ENCODE data around the gene TSPAN17.
A peak's percentile ranks its signal among the peaks of the same experiment; 100 is the strongest.

TSPAN17 gene

DNA sequence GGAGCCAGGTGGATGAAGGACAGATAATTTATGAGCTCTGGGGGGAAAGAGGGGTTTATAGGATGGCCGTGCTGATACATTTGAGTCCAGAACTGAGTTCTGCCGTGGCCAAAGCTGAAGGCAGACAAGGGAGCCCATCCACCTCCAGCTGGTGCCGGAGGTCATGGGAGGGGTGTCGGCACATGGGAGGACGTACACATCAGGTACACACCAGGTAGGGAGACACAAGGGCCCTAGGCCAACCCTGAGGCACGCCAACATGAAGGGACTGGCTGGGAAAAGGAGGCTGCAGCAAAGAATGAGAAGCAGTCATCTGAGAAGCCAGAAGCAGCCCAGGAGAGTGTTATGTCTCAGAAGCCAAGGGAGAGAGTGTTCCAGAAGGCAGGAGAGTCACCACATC is 35.3 kb upstream of the TSPAN17 start:
- H3K9me3 Mint-ChIP-seq, result no peaks in the 10 kb centered on the region
- H3K4me3 Mint-ChIP-seq, result no peak overlapping the region
- peaks cover 2% of the 10 kb centered on the region for H3K36me3 Mint-ChIP-seq (ENCODE audit: insufficient read depth)
- H3K27ac Mint-ChIP-seq (ENCODE audit: low read depth), result no peak overlapping the region
- peaks cover 50% of the 10 kb centered on the region for H3K27me3 Mint-ChIP-seq
- DNase-seq (ENCODE audit: low spot score in 2 of 2) (no peak), ATAC-seq (replicated peaks; ENCODE audit: extremely low read depth, poor library complexity, severe bottlenecking) (no peak)
- peaks cover 9% of the 10 kb centered on the region for H3K4me1 Mint-ChIP-seq

DNA sequence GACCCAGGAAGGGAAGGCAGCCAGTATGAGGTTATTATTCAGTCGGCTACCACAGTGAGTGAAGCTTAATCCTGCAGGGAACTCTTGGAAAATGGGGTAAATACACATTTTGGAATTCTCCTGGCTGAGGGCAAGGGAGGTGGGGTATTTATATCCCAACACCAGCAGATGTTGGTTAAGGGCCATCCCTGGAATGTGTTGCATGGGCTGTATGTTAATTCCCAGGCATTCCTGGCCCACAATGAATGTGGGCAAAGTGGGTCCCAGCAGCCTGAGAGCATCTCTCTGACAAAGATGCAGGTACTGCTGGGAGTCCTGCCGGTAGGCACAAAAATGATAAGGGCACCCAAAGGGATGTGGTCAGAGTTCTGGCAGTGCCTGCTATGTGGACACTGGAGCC is 34.4 kb upstream of the TSPAN17 start:
- Mint-ChIP-seq H3K4me1 (peaks cover 9% of the 10 kb centered on the region), H3K9me3 (no peaks in the 10 kb centered on the region), H3K4me3 (no peak overlapping the region), H3K27ac (ENCODE audit: low read depth) (no peak overlapping the region), H3K27me3 (peaks cover 59% of the 10 kb centered on the region), H3K36me3 (ENCODE audit: insufficient read depth) (peaks cover 2% of the 10 kb centered on the region)
- no peak for ATAC-seq (replicated peaks; ENCODE audit: extremely low read depth, poor library complexity, severe bottlenecking)
- DNase-seq (ENCODE audit: low spot score in 2 of 2), result no peak

DNA sequence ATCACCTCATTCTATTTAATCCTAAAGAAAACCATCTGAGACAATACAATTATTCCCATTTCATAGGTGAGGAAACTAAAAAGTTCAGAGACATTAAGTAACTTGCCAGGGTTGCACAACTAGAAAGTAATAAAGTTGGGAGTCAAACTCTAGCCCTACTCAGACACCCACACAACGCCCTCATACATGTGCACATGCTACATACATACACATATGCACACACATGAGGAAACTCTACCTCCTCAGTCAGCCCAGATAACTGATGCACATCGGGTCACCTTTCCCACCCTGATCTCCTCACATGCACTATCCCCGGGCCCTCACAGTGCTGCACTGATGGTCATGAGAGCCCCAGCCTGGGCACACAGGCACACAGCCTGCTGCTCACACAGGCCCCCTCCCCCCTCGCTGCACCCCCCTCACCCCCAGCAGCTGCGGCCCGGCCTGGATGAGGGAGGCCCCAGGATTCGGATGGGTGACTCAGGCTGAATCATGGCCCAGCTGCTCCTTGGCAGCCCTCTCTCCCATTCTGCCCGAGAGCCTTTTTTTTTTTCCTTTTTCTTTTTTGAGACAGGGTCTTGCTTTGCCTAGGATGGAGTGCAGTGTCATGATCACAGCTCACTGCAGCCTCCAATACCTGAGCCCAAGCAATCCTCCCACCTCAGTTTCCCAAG is 32.3 kb upstream of the TSPAN17 start:
- ATAC-seq (replicated peaks; ENCODE audit: extremely low read depth, poor library complexity, severe bottlenecking) (no peak), DNase-seq (ENCODE audit: low spot score in 2 of 2) (no peak)
- Mint-ChIP-seq H3K27me3 (peaks cover 62% of the 10 kb centered on the region), H3K9me3 (no peaks in the 10 kb centered on the region), H3K36me3 (ENCODE audit: insufficient read depth) (peaks cover 6% of the 10 kb centered on the region), H3K4me3 (no peak overlapping the region), H3K27ac (ENCODE audit: low read depth) (no peak overlapping the region), H3K4me1 (no peaks in the 10 kb centered on the region)

DNA sequence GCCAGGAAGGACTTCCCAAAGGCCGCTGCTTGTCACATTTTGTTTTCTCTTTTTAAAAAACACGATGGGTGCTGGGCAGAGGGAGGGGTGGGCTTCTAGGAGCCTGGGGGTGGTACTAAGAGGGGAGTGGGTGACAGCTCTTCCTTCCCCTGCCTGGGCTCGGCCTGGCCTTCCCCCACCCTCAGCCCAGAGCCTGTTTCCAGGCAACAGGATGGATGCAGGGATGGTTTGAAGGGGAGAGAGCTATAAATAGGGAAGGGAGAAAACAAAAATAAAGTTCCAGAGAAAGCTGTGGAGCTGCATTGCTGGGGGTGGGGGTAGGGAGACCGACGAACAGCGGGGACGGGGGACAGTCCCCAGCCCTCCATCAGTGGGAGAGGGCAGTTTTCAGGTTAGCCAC is 30.8 kb upstream of the TSPAN17 start:
- no peaks in the 10 kb centered on the region for H3K9me3 Mint-ChIP-seq
- no peak overlapping the region for H3K4me3 Mint-ChIP-seq
- DNase-seq (ENCODE audit: low spot score in 2 of 2) (no peak), ATAC-seq (replicated peaks; ENCODE audit: extremely low read depth, poor library complexity, severe bottlenecking) (no peak)
- H3K27me3 Mint-ChIP-seq, result peaks cover 73% of the 10 kb centered on the region
- H3K4me1 Mint-ChIP-seq, result peaks cover 7% of the 10 kb centered on the region
- no peak overlapping the region for H3K27ac Mint-ChIP-seq (ENCODE audit: low read depth)
- peaks cover 9% of the 10 kb centered on the region for H3K36me3 Mint-ChIP-seq (ENCODE audit: insufficient read depth)

DNA sequence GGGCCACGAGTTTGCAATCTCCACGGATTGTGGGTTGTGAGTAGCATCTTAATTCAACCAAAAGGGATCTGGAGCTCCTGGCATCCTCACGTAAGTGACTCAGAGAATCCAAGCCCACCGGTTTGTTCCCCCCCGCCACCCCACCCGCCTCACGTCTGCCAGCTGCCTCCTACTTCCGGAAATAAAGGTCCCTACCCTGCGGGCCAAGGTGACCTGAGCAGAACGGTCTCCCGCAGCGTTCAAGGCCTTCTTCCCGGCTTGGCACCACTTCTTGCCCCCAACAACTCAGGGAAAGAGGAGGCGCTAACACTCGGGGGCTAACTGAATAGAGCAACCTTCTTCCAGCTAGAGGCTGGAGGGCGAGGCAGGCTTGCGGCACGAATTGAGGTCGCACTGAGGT is 28.5 kb upstream of the TSPAN17 start:
- Mint-ChIP-seq H3K27me3 (peaks cover 70% of the 10 kb centered on the region), H3K36me3 (ENCODE audit: insufficient read depth) (peaks cover 7% of the 10 kb centered on the region), H3K27ac (ENCODE audit: low read depth) (no peak overlapping the region), H3K4me3 (no peak overlapping the region), H3K4me1 (peaks cover 7% of the 10 kb centered on the region), H3K9me3 (no peaks in the 10 kb centered on the region)
- no peak for DNase-seq (ENCODE audit: low spot score in 2 of 2)
- ATAC-seq (replicated peaks; ENCODE audit: extremely low read depth, poor library complexity, severe bottlenecking), result no peak

DNA sequence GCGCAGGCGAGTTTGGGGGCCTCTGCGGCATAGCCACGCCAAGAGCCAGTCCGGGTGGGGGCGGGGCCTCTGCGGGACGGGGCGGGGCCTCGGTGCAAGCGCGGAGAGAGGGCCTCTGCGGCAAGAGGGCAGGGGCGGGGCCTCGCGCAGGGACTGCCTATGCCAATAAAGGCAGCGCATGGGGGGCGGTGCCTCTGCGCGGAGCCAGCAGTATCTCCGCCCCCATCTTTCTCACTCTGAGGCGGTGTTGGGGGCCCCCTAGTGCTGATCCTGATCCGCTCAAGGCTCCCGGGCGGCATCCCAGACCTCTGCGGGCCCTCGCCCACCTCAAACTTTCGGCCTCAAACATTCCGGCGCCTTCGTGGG is 28.1 kb upstream of the TSPAN17 start:
- peak; percentile 87 for ATAC-seq (replicated peaks; ENCODE audit: extremely low read depth, poor library complexity, severe bottlenecking)
- DNase-seq (ENCODE audit: low spot score in 2 of 2), result peak; percentile 38 to 56
- Mint-ChIP-seq H3K4me1 (peaks cover 7% of the 10 kb centered on the region), H3K27ac (ENCODE audit: low read depth) (no peak overlapping the region), H3K27me3 (peaks cover 74% of the 10 kb centered on the region), H3K9me3 (no peaks in the 10 kb centered on the region), H3K4me3 (no peak overlapping the region), H3K36me3 (ENCODE audit: insufficient read depth) (peaks cover 7% of the 10 kb centered on the region)

DNA sequence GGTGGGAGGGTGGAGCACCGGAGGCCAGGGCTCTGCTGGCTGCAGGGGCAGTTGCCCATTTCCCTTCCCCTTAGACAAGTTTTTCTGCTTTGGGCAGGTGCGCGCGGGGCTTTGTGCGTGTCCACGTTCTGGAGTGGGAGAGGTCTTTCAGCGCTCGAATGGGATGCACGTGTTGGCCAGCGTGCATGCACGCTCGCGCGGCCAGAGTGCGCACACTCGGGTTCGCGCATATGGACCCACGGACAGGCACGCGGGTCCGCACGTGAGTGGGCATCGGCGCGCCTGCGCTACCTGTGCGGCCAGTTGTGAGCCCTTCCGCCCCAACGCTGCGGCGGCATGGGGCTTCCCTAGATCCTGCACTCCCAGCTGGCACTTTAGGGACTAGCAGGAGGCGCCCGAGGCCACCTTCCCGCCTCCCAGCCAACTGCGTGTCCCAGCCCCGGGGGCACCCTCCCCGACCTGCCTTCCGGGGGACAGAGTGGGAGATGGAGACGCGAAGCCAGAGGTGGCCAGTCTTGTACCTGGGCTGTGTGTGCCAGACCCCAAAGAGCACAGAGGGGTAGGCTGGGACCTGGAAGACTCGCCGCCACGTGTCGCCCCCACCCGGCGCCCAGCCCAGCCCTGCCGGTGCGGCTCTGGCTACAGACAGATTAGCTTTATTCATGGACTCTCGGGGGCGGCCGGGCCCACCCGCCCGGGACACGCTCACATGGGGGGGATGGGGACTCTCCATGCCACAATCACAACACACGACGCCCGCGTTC is 27.5 kb upstream of the TSPAN17 start:
- DNase-seq (ENCODE audit: low spot score in 2 of 2), result no peak
- H3K4me1 Mint-ChIP-seq, result peaks cover 7% of the 10 kb centered on the region
- H3K27ac Mint-ChIP-seq (ENCODE audit: low read depth), result no peak overlapping the region
- peaks cover 78% of the 10 kb centered on the region for H3K27me3 Mint-ChIP-seq
- H3K9me3 Mint-ChIP-seq, result no peaks in the 10 kb centered on the region
- peaks cover 7% of the 10 kb centered on the region for H3K36me3 Mint-ChIP-seq (ENCODE audit: insufficient read depth)
- peak overlapping the region; percentile 68 for H3K4me3 Mint-ChIP-seq
- no peak for ATAC-seq (replicated peaks; ENCODE audit: extremely low read depth, poor library complexity, severe bottlenecking)

DNA sequence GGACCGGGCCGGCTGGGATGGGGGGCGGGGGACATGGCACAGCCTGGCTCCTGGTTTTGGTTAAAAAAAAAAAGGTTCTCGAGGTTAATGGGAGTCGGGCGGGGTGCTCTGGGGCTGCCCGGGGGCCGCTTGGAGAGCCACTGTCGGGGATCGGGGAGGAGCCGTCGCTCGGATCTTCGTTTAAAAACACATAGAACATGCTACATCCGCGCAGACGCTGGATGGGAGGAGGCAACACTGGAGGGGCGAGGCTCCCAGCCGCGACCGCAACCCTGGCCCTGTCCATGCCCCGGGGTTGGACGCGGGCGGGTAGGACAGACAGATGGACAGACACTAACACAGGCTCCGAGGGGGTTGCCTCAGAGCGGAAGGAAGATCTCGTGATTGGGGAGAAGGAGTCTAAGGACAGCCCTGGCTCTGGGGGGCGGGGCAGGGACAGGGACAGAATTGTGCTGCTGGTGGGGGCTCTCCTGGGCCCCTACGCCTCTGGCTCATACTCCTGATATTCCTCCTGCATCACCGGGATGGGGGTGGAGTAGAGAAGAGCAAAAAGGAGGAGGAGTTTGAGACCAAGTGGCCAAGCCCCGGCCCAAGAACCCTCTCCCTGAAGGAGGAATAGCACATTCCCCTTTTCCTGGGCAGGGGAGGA is 26.8 kb upstream of the TSPAN17 start:
- H3K27me3 Mint-ChIP-seq, result peaks cover 74% of the 10 kb centered on the region
- H3K9me3 Mint-ChIP-seq, result no peaks in the 10 kb centered on the region
- ATAC-seq (replicated peaks; ENCODE audit: extremely low read depth, poor library complexity, severe bottlenecking) (no peak), DNase-seq (ENCODE audit: low spot score in 2 of 2) (no peak)
- peak overlapping the region; percentile 68 for H3K4me3 Mint-ChIP-seq
- H3K27ac Mint-ChIP-seq (ENCODE audit: low read depth), result no peak overlapping the region
- H3K4me1 Mint-ChIP-seq, result peaks cover 7% of the 10 kb centered on the region
- H3K36me3 Mint-ChIP-seq (ENCODE audit: insufficient read depth), result peaks cover 7% of the 10 kb centered on the region

DNA sequence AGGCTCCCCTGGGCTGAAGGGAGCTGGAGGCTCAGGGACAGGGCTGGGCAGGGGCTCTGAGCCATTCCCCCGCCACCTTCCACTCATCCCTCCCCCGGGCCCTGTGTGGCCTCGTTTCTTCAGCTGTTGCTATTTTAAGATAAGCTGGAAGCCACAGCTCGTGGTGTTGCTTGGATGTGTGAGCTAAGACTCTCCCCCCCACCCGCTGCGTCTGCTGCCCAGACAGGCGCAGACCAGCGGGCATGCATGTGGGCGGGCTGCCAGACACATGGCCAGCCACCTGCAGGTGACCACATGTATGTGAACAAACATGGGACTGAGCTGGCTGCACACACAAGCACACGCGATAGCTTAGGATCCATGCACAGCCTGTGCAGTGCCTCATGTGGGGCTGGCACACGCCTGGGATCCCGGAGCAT is 25.6 kb upstream of the TSPAN17 start:
- Mint-ChIP-seq H3K36me3 (ENCODE audit: insufficient read depth) (peaks cover 7% of the 10 kb centered on the region), H3K27me3 (peaks cover 74% of the 10 kb centered on the region), H3K4me1 (peaks cover 7% of the 10 kb centered on the region), H3K4me3 (no peak overlapping the region), H3K9me3 (no peaks in the 10 kb centered on the region), H3K27ac (ENCODE audit: low read depth) (no peak overlapping the region)
- no peak for DNase-seq (ENCODE audit: low spot score in 2 of 2)
- no peak for ATAC-seq (replicated peaks; ENCODE audit: extremely low read depth, poor library complexity, severe bottlenecking)

DNA sequence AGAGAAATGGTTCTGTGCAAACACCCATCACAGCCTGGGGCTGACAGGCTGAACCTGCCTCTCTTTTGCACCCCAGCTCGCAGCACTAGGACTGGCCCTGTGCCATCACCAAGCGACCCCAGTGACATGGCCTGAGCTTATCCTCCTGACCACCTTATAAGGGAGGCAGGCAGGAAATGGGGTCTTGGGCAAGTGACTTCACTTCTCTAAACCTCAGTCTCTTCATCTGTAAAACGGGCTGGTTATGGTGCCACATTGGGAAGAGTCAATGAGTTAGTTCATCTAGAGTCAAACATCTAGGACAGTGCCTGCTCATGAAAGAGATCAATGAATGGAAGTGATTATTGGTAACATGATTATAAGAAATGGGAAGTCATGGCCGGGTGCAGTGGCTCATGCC is 23.1 kb upstream of the TSPAN17 start:
- ATAC-seq (replicated peaks; ENCODE audit: extremely low read depth, poor library complexity, severe bottlenecking) (no peak), DNase-seq (ENCODE audit: low spot score in 2 of 2) (no peak)
- H3K4me1 Mint-ChIP-seq, result peaks cover 7% of the 10 kb centered on the region
- no peaks in the 10 kb centered on the region for H3K9me3 Mint-ChIP-seq
- no peak overlapping the region for H3K4me3 Mint-ChIP-seq
- H3K27ac Mint-ChIP-seq (ENCODE audit: low read depth), result no peak overlapping the region
- peaks cover 3% of the 10 kb centered on the region for H3K36me3 Mint-ChIP-seq (ENCODE audit: insufficient read depth)
- H3K27me3 Mint-ChIP-seq, result peaks cover 74% of the 10 kb centered on the region

DNA sequence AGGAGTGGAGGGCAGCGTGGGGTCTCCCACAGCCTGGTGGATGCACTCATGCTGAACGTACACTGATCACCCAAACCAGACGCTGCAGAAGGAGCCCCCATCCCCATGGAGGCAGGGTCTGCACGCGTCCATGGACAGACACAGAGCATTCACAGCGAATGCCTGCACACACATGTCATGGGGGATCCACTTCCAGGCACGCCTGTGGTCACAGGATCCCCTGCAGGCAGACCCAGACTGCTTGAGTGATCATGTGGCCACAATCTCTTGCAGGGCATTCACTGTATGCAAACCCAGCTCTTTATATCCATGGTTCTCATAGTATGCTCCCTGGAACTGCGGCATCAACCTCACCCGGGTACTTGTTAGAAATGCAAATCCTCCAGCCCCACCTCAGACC is 22.3 kb upstream of the TSPAN17 start:
- peaks cover 3% of the 10 kb centered on the region for H3K36me3 Mint-ChIP-seq (ENCODE audit: insufficient read depth)
- H3K9me3 Mint-ChIP-seq, result no peaks in the 10 kb centered on the region
- no peak overlapping the region for H3K27ac Mint-ChIP-seq (ENCODE audit: low read depth)
- H3K4me1 Mint-ChIP-seq, result peaks cover 7% of the 10 kb centered on the region
- H3K4me3 Mint-ChIP-seq, result no peak overlapping the region
- H3K27me3 Mint-ChIP-seq, result peaks cover 72% of the 10 kb centered on the region
- DNase-seq (ENCODE audit: low spot score in 2 of 2), result no peak
- ATAC-seq (replicated peaks; ENCODE audit: extremely low read depth, poor library complexity, severe bottlenecking), result no peak

DNA sequence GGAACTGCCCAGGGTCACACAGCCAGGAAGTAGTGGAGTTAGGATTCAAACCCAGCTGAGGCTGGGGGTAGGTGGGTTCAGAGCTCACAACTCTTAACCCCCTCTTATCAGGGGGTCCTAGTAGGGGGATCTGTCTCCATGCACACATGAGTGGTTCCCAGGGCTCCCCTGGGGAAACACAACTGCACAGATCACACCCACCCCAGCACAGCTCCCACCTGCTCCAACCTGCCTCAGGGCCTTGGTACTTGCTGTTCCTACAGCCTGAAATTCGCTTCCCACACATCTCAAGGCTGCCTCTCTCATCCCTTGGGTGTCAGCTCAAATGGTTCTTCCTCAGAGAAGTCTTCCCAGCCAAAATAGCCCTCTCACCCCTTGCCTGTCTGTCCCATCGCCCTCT is 21.8 kb upstream of the TSPAN17 start:
- no peak for ATAC-seq (replicated peaks; ENCODE audit: extremely low read depth, poor library complexity, severe bottlenecking)
- Mint-ChIP-seq H3K4me1 (peaks cover 2% of the 10 kb centered on the region), H3K27me3 (peaks cover 69% of the 10 kb centered on the region), H3K4me3 (no peak overlapping the region), H3K36me3 (ENCODE audit: insufficient read depth) (no peaks in the 10 kb centered on the region), H3K27ac (ENCODE audit: low read depth) (no peak overlapping the region), H3K9me3 (no peaks in the 10 kb centered on the region)
- DNase-seq (ENCODE audit: low spot score in 2 of 2), result no peak
